Stimulated activated CD4-positive, alpha-beta T cell treated with anti-CD3 and anti-CD28 coated beads, Interleukin-1b, Interleukin-23, amount 100 ng/mL, for 24 hours (primary cell): ENCODE data around the gene SURF1.

ENCODE experiments used
- DNase-seq, 4 experiments: peaks; one replicate each; pipeline ENCODE4 v3.0.0-alpha.2; 2020; ENCODE audit warnings: low read depth in 4 of 4, low spot score in 1 of 4

Gene SURF1

GRCh38 chr9:133366435-133366834 lies 10.1 kb upstream of the SURF1 start:
- no peak for DNase-seq

GRCh38 chr9:133362359-133363044 lies 6.2 kb upstream of the SURF1 start:
- DNase-seq, result no peak

- no peak for DNase-seq
These were observed 5.3 kb upstream of the SURF1 start for GRCh38 chr9:133361507-133362092.

- no peak for DNase-seq
These were observed 4.4 kb upstream of the SURF1 start for GRCh38 chr9:133360400-133361393.

- DNase-seq, result no peak
These were observed 3.3 kb upstream of the SURF1 start for GRCh38 chr9:133359399-133360175.

GRCh38 chr9:133357656-133358055 lies 1.4 kb upstream of the SURF1 start:
- no peak for DNase-seq

- DNase-seq, result no peak
These were observed 368 bp downstream of the SURF1 start for GRCh38 chr9:133355881-133356357.

- no peak for DNase-seq
These were observed 1.5 kb downstream of the SURF1 start for GRCh38 chr9:133354766-133355165.

GRCh38 chr9:133353548-133353947 lies 2.7 kb downstream of the SURF1 start:
- DNase-seq, result no peak

- no peak for DNase-seq
These were observed 3.5 kb downstream of the SURF1 start for GRCh38 chr9:133352635-133353340.

- no peak for DNase-seq
These were observed 4.2 kb downstream of the SURF1 start for GRCh38 chr9:133351908-133352634.

GRCh38 chr9:133351526-133351907 lies 4.8 kb downstream of the SURF1 start:
- no peak for DNase-seq

- DNase-seq, result no peak
These were observed 6.2 kb downstream of the SURF1 start for GRCh38 chr9:133349965-133350616.

GRCh38 chr9:133348718-133349573 lies 7.3 kb downstream of the SURF1 start:
- no peak for DNase-seq

GRCh38 chr9:133347985-133348717 lies 8.1 kb downstream of the SURF1 start, which contains the start of the genes MED22 and RPL7A:
Gene MED22, minus strand, starts transcription at chr9:133348131. Its CDS starts 1,469 bp downstream, at chr9:133346662.
Gene RPL7A, plus strand, starts transcription at chr9:133348218. Its CDS starts 26 bp downstream, at chr9:133348244.
- DNase-seq, result peak; percentile 71 to 89 (median 86)

GRCh38 chr9:133347515-133347984 lies 8.7 kb downstream of the SURF1 start:
- DNase-seq, result no peak
